GM18909 (cell line): ENCODE measurements around the gene LAMA2.

Source experiments
- ATAC-seq: cut with Tn5 transposase; IDR thresholded peaks from one replicate; pipeline ENCODE4 v1.9.1; 2021; ENCODE audit warnings: mild to moderate bottlenecking; ENCODE audit not compliant: unreplicated experiment, poor library complexity

The LAMA2 gene

GRCh38 chr6:129248946-129249345 is 366.0 kb downstream of the LAMA2 start:
- no peak for ATAC-seq

- peak; percentile 93 for ATAC-seq
Observed at GRCh38 chr6:129251669-129252376, 368.9 kb downstream of the LAMA2 start.

GRCh38 chr6:129252377-129253071 is 369.6 kb downstream of the LAMA2 start:
- ATAC-seq, result no peak

DNA sequence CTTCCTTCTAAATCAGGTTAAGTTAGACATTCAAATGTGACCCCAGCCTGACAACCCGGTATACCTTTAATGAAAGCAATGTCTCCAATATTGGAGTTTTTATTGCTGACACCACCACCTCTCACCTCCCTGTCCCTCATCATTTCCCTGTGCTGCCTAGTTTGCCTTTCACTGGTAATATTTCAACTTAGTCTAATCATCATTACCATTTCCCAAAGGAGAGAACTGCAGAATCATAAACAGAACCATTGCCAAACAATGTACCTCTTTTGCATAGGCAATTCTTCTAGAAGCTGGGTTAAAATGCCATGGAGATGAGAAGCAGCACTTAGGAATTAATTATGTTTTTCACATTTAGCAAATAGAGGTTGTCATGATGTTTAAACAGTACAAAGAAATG is 370.3 kb downstream of the LAMA2 start:
- ATAC-seq, result no peak

GRCh38 chr6:129253727-129254126 is 370.8 kb downstream of the LAMA2 start:
- ATAC-seq, result no peak

DNA sequence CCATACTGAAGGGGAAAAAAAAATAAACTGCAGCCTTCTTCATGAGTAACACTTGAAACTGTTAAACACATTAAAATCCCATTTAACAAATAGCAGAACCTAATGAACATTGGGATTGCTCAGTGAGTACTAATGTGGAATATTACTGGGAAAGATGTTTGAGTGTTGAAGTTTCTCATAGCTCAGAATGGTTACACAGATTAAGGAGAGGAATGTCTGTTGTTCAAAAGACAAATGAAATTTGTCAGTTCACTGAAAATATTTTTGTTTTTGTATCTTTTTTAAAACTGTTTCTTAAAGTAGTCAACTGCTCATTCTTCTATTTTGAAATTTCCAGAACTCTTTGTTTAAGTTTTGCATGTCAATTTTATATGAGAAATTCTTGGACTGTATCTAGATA is 374.3 kb downstream of the LAMA2 start:
- no peak for ATAC-seq

DNA sequence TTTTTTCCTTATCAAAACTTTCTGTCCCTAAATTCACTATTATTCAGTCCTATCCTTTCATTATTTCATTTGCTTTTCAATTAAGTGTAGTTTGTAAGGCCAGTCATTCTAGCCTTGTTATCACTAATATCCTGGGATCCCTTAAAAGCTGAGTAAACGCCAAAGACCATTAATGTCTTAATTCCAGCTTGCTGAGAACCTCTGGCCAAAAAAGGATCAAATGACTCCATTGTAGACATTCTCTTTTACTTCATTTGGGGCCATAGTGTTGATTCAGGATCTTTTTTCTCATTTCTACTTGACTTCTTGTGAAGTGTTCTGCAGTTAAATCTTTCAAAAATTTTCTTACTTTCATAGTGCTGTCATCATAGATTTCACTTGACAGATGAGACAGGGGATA is 379.7 kb downstream of the LAMA2 start:
- ATAC-seq, result no peak

DNA sequence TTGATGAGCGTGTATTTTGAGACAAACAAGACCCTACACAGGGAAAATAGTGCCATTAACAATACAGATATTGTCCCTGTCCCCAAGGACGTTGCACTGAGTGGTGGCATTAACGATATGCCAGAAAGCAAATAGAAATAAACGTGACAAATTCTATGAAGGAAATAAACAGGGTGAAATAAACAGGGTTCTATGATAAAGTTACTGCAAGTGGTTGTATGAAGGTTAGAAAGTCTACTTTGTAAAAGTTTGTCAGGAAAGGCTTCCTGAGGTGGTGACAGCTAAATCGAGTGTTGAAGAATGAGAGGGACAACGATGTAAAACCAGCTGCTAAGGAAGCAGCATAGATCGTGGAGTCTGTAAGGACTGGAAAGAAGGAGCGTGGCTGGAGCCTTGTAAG is 380.2 kb downstream of the LAMA2 start:
- no peak for ATAC-seq

DNA sequence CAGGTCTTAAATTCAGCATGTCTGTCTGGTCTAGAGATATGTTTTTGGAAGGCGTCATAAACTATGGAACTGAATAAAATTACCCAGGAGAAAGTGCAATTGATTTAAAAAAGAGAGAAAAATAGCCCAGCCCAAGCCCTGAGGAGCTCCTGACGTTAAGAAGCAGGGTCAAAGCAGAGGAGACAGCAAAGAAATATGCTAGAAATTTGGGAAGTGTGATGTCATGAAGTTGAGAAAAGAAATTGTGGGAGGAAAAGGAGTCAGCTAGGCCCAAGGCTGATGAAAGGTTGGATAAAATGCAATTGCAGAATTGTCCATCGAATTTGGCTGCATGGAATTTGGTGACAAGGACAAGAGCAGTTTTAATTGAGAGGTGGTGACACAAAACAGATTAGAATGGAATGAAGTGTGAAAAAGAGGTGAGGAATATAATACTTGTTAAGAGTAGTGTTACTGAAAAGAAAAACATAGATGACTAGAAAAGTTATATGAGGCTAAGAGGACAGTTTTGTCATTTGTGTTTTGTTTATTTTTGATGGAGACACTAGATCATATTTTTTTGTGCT is 381.6 kb downstream of the LAMA2 start:
- ATAC-seq, result no peak

GRCh38 chr6:129267028-129267427 is 384.1 kb downstream of the LAMA2 start:
- no peak for ATAC-seq

- ATAC-seq, result no peak
Observed at GRCh38 chr6:129269076-129269475, 386.1 kb downstream of the LAMA2 start.

DNA sequence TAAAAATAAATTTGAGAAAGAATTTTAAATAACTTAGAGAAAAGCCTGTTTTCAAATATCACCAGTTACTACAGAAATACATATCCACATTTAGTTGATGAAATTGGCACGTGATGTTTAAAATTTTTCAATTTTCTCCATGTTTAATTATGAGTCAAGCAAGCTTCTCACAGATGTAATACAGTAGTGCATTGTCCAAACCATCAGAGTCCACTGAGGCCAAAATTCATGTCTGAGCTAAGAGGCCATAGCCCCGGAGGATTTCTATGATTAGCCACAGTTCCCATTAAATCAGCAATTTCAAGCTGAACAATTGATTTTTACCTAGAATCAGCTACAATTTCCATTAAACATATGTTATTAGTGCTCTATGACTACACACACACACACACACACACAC is 387.0 kb downstream of the LAMA2 start:
- no peak for ATAC-seq

DNA sequence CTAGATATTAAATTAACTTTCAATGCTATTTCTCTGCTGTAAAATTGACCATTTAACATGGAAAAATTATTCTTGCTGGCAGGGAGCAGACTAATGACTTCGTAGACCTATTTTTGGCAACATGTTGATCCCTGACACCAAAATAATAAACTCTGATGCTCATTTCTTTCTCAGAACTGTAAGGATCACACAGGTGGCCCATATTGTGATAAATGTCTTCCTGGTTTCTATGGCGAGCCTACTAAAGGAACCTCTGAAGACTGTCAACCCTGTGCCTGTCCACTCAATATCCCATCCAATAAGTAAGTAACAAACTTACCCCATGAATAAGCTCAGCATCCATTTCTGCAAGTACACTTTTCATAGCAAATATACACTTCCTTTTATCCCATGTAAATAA is 387.5 kb downstream of the LAMA2 start:
- no peak for ATAC-seq

DNA sequence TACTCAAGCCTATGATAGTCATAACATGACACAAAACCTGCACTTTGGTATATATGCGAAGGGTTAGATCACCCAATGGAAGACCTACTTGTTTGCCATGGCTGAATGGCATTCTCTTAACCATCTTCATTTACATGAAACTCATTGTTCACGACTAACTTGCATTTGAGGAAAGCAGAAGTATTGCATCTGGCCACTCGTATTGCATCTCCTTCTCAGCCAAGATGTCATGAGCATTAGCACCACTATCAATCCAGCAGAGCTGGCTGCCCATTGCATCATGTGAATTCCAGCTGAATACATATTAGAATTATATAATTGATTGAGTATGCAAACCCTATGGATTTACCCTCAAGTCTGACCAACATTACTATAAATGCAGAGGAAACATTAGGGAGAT is 390.2 kb downstream of the LAMA2 start:
- no peak for ATAC-seq

- ATAC-seq, result no peak
Observed at GRCh38 chr6:129276461-129276860, 393.5 kb downstream of the LAMA2 start.

GRCh38 chr6:129276986-129277385 is 394.0 kb downstream of the LAMA2 start:
- no peak for ATAC-seq

GRCh38 chr6:129279343-129280292 is 396.7 kb downstream of the LAMA2 start:
- ATAC-seq, result no peak

- no peak for ATAC-seq
Observed at GRCh38 chr6:129280293-129280644, 397.3 kb downstream of the LAMA2 start.

GRCh38 chr6:129280749-129281148 is 397.8 kb downstream of the LAMA2 start:
- ATAC-seq, result peak; percentile 56

DNA sequence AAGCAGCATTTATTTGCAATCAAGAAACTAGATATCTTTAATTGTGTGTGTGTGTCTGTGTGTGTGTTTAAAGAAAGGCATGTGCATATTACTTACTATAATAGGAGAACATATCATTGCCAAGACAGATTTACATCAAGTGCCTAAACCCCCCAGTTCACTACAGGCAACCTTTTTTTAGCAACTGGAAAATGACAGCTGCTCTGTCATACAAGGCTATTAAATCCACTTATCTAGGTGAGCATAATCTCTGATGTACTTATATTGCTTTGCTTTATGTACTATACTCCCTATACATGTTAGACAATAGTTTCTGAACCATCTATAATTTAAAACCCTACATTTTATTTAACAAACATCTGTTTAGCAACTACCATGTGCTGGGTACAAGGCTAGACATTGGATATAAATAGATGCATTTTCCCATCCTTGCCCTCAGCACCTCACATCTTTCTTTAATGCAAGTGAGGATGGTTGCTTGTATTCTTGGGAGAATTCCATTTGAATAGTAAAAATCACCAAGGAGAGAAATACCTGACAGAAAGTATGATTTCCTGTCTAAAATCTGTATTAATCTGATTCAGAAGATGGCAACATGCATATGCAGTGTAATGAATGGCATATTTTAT is 398.3 kb downstream of the LAMA2 start:
- ATAC-seq, result no peak
